ENCODE data around the gene TCTN1.
A peak's percentile ranks its signal among the peaks of the same experiment; 100 is the strongest.
"Not testable (repeated sequence)": the region's sequence is repeated elsewhere in the genome, so short reads cannot be mapped to it uniquely, and the experiment has no call there.

The TCTN1 gene

DNA sequence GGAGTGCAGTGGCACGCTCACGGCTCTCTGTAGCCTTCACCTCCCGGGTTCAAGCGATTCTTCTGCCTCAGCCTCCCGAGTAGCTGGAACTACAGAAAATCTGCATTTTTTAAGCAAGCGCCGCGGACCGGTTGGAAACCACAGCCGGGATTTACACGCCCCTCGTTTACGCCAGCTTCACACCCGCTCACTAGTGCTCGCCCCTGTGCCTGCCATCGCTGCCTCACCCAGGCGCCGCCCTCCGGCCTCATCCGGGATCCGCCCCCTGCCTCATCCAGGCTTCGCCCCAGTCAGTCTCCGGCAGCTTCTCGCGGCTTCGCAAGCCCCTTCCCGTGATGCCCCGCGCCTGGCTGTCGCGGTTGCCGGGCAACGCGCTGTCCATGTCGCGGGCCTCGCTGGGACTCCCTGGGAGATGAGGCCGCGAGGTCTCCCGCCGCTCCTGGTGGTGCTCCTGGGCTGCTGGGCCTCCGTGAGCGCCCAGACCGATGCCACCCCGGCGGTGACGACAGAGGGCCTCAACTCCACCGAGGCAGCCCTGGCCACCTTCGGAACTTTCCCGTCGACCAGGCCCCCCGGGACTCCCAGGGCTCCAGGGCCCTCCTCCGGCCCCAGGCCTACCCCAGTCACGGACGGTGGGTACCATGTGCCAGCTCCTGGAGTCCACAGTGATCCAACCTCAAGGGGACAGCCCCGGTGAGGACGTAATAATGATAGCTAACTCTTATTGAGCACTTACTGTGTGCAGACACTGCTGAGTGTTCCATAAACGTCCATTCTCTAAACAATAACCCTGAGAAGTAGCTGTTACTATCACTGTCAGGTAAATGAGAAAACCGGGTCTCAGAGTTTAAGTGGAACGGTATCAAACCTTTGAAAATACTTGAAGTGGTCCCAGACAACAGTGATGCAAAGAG, at the start of gene TCTN1:
Gene TCTN1 (plus strand): TSS at position 359 of the 914 bp plus-strand sequence. CDS start 54 bp downstream, at position 413.
- DNase-seq = peak; percentile 96

DNA sequence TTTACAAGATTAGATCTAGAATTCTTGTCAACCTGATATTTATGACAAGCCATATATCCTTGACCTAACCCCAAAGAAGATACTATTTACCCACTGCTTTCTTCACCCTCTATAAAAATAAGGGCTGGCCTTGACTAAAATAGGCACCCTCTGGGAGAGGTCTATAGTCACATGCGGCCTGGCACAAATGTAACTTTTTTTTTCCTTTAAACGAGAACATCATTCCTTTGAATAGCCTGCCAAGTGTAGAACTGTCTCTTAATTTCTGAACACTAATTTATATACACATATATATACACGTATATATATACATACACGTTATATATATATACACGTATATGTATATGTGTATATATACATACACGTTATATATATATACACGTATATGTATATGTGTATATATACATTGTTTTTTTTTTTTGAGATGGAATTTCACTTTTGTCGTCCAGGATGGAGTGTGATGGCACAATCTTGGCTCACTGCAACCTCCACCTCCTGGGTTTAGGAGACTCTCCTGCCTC, 49.4 kb upstream of the TCTN1 start:
- no peak for DNase-seq

GRCh38 chr12:110565894-110566871, 47.7 kb upstream of the TCTN1 start:
- DNase-seq = no peak

DNA sequence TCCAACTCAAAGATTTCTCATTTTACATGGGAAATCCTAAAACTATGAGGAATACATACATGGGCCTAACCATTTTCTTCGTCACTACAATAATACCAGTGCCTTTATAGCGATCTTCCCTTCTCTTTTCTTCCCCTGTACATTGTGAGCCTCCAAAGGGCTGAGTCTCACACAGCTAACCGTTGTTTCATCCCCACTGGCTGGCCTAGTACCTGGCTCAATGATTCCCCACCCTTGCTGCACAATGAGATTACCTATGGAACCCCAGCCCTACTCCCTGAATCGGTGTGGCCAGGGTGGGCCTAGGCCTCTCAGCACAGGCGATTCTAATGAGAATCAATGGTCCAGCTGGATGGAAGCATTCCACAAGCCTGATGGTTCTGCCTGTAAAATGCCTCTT, 46.9 kb upstream of the TCTN1 start:
- DNase-seq = no peak

GRCh38 chr12:110568752-110569151, 45.2 kb upstream of the TCTN1 start:
- no peak for DNase-seq

DNA sequence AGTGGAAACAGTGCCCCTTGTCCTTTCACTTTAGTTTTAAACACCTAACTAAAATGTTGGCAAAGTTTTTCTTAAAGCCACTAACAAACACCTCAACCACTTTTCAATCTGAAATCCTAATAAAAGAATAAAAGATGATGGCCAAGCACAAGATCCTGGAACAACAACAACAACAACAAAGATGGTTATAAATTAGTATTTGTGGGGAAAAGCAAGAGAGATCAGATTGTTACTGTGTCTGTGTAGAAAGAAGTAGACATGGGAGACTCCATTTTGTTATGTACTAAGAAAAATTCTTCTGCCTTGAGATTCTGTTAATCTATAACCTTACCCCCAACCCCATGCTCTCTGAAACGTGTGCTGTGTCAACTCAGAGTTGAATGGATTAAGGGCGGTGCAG, 44.1 kb upstream of the TCTN1 start:
- not testable (repeated sequence) for DNase-seq

GRCh38 chr12:110570798-110571197, 43.1 kb upstream of the TCTN1 start:
- DNase-seq = not testable (repeated sequence)

GRCh38 chr12:110574044-110574443, 39.9 kb upstream of the TCTN1 start:
- no peak for DNase-seq

DNA sequence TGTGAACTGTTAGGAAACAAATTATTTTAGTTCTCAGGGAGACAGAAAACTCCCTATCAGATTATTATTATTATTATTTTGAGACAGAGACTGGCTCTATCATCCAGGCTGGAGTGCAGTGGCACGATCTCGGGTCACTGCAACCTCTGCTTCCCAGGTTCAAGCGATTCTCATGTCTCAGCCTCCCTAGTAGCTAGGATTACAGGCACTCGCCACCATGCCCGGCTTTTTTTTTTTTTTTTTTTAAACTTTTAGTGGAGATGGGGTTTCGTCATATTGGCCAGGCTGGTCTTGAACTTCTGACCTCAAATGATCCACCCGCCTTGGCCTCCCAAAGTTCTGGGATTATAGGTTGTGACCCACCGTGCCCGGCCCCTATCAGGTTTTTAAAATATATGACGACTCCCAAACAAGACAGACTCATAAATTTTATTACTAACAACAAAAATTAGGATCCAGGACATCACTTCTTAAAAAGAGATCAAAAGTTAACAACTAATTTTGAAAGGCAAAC, 39.2 kb upstream of the TCTN1 start:
- not testable (repeated sequence) for DNase-seq

DNA sequence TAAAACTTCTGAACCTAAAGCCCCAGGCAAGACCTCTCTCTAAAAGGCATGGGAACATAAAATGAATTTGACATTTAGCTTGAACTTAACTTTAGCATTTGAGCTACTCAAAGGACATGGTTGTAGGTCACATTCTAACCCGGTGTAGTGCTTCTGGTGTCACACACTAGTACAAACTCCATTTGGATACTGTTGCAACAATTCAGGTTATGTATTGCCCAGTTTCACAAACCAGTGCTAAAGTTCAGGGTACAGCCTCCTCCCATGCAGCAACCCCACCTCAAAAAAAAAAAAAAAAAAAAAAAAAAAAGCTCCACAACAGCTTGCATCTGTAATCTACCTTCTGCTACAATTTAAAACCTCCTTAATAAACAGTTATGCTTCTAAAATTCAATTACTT, 38.6 kb upstream of the TCTN1 start:
- DNase-seq = no peak

- no peak for DNase-seq
These were observed 37.4 kb upstream of the TCTN1 start for GRCh38 chr12:110576504-110576903.

- DNase-seq = peak; percentile 69
These were observed 35.9 kb upstream of the TCTN1 start for GRCh38 chr12:110577864-110578693.

DNA sequence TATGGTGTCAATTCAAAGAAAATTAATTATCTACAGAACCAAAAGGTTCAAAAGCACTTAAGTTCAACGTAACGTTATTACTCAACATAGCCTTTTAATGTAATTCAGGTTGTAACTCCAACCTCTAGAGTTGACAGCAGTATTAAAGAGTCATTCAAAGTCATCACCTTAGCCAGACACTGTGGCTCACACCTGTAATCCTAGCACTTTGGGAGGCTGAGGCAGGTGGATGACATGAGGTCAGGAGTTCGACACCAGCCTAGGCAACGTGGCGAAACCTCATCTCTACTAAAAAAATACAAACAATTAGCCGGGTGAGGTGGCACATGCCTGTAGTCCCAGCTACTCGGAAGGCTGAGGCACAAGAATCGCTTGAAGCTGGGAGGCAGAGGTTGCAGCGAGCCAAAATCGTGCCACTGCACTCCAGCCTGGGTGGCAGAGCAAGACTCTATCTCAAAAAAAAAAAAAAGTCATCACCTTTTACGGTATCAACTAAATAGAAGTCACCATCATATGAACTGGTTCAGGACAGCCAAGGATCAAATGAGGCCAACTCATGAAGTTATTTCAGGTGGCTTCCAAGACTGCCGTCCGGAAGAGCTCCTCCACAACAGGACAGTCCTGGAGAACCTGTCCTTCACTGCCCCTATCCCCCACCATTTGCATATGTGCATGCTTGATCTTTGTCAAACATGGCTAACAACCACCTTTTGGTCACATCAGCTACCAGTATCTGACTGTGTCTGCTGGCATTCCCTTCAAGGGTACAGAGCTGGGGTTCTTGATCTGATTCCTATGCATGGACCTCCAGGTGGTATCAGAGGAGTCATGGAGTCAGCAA, 35.0 kb upstream of the TCTN1 start:
- peak; percentile 34 for DNase-seq

GRCh38 chr12:110579535-110580253, 34.2 kb upstream of the TCTN1 start:
- peak; percentile 27 for DNase-seq

DNA sequence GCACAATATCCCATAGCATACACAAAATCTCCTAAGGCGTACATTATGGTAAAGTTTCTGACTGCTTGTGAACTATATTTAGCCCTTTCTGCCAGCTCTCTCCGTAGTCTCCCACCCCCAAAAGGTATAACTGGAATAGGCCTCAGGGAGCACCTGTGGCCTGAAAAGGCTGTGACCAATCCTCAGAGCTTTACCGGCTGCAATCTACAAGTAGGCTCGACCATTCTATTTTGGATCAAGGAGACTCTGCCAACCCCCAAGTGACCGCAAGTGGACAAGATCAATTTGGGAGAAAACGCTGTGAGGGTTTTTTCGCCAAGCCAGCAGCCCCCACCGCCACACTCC, 32.0 kb upstream of the TCTN1 start:
- DNase-seq = no peak

DNA sequence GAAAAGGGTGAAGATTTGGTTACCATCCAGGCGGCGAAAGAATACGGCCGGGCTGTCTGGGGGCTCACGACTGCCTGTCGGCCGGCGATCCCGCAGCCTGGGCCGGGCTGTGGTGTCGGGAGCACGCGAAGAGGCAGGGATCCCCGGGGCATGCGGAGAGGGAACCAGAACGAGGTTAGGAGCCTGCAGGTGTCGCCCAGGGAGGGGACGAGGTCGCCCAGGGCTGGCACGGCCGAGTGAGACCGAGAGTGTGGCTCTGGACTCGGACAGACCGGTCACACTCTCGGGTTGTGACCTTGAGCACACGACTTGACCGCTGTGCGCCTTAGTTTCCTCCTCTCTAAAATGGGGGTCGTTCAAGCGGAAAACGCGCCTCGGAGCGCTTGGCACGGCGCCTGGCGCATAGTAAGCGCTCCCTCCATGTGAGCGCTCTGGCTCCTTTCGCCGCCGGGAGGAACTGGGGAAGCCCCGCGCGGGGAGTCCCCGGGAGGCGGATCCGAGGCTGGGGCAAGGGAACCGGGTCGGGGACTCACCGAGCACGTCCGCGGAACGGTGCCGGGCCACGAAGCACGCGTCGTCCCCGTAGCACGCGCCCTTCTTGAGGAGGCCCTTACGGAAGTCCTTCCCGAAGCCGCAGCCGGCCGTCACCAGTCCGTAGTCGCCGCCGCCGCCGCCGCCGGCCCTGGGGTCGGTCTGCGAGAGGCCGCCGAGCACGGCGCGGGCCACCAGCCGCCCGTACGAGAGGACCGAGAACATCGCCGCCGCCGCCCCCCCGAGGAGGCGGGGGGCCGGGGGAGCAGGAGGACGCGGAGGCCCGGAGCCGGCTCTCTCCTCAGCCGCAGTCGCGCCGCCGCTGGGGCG, 31.4 kb upstream of the TCTN1 start:
- DNase-seq = peak; percentile 87

GRCh38 chr12:110583137-110584059, 30.5 kb upstream of the TCTN1 start, which contains the start of gene PPTC7:
TSS of gene PPTC7 (minus strand) at chr12:110583318. CDS start at chr12:110583031, 287 bp downstream.
- DNase-seq = peak; percentile 98

DNA sequence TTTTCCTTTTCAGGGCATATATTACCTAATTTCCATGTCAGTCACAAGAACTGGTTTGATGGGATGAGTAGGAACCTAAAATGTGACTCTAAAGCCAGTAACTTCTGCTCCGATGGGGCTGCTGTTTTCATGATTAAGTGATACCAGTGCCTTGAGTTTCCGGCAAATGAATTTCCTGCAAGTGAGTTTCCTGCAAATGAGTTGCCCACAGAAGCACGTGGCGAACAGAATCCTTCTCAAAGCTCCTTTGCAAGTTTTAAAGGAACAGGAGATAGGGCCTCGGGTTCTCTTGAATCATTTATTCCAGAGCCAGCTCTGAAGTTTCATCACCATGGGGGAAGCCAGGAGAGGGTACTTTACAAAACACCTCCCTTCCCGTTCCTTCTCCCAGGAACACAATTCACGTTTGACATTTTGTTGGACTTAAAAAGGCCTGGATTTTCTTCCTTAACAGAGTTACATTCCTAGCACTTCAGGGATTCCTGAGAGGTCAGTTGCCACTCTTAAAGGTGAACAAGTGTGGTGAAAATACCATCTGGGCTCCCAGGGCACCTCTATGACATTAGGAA, 28.6 kb upstream of the TCTN1 start:
- DNase-seq = peak; percentile 65
